Measurements from ENCODE around the gene CYP4A11. TPM values are rescaled to one million over a fixed set of nuclear protein-coding genes. Genes with fewer than 3 reads are reported as not detected.
"Not testable (repeated sequence)": the region's sequence is repeated elsewhere in the genome, so short reads cannot be mapped to it uniquely, and the experiment has no call there.

CYP4A11 gene
- total and polyA plus RNA-seq, 2 donors (not counting 3 experiments of a cell fraction or from before 2014, with no cell fraction given), result not detected

GRCh38 chr1:46969014-46969619 is 27.8 kb upstream of the CYP4A11 start:
- FAIRE-seq, result no peak
- no peaks in the 10 kb centered on the region for H3K4me1 ChIP-seq (ENCODE audit: control insufficient read depth, extremely low read depth, insufficient read depth, low read length)
- H3K27ac ChIP-seq (ENCODE audit: insufficient read depth, low read depth, low read length), result no peak overlapping the region

GRCh38 chr1:46962272-46962671 is 21.0 kb upstream of the CYP4A11 start:
- H4K20me1 ChIP-seq (replicated peaks; ENCODE audit: control insufficient read depth, extremely low read depth, insufficient read depth, low read length); H3K9me3 ChIP-seq (replicated peaks; ENCODE audit: control insufficient read depth, insufficient read depth, low read length); BruUV-seq (replicated peaks); H3K36me3 ChIP-seq (ENCODE audit: control insufficient read depth in 2 of 2, extremely low read depth in 1 of 2, insufficient read depth in 2 of 2, low read length in 2 of 2); H3K79me2 ChIP-seq (ENCODE audit: control insufficient read depth, insufficient read depth, low read length); POLR2A ChIA-PET; H3K27ac ChIP-seq (ENCODE audit: insufficient read depth, low read depth, low read length); H3K9me1 ChIP-seq (replicated peaks; ENCODE audit: control insufficient read depth, extremely low read depth, insufficient read depth, low read length); DNase-seq (ENCODE audit: low read depth, low spot score); H3K4me2 ChIP-seq (ENCODE audit: insufficient read depth, low read length); H2AFZ ChIP-seq (ENCODE audit: low read depth, low read length); H3K27me3 ChIP-seq (ENCODE audit: control insufficient read depth in 2 of 2, insufficient read depth in 2 of 2, low read length in 2 of 2); FAIRE-seq; intact Hi-C loops (cut with micrococcal nuclease); dilution Hi-C loops (cut with MboI; ENCODE audit: extremely low pct_ligation_motif_present, low sequenced_read_pairs); H3K4me3 ChIP-seq (replicated peaks in 1 of 3; ENCODE audit: insufficient read depth in 1 of 3, low read depth in 1 of 3, low read length in 3 of 3); H3K9ac ChIP-seq (replicated peaks; ENCODE audit: extremely low read depth, insufficient read depth, low read length); CTCF ChIA-PET; H3K4me1 ChIP-seq (ENCODE audit: control insufficient read depth, extremely low read depth, insufficient read depth, low read length): not testable (repeated sequence)

More at GRCh38 chr1:46969014-46969619, 27.8 kb upstream of the CYP4A11 start:
- H4K20me1 ChIP-seq (replicated peaks; ENCODE audit: control insufficient read depth, extremely low read depth, insufficient read depth, low read length), result no peaks in the 10 kb centered on the region
- dilution Hi-C loops (cut with MboI; ENCODE audit: extremely low pct_ligation_motif_present, low sequenced_read_pairs), result no loop called here
- ChIA-PET POLR2A (no interaction called here), CTCF (no interaction called here)
- no peaks in the 10 kb centered on the region for H3K9me3 ChIP-seq (replicated peaks; ENCODE audit: control insufficient read depth, insufficient read depth, low read length)
- intact Hi-C loops (cut with micrococcal nuclease), result no loop called here
- no peak overlapping the region for H2AFZ ChIP-seq (ENCODE audit: low read depth, low read length)
- H3K79me2 ChIP-seq (ENCODE audit: control insufficient read depth, insufficient read depth, low read length), result no peaks in the 10 kb centered on the region
- BruUV-seq (replicated peaks), result no TSS peak
- no peaks in the 10 kb centered on the region for H3K9me1 ChIP-seq (replicated peaks; ENCODE audit: control insufficient read depth, extremely low read depth, insufficient read depth, low read length)
- no peak for TF ChIP-seq JUN (IDR thresholded peaks at IDR 0.05; ENCODE audit: borderline replicate concordance, insufficient read depth, insufficient read length, low read depth)
- no peak for TF ChIP-seq POLR2A (IDR thresholded peaks at IDR 0.05; ENCODE audit: low read depth, low read length)
- TF ChIP-seq FOS (IDR thresholded peaks at IDR 0.05; ENCODE audit: borderline replicate concordance, insufficient read depth, low read length), result no peak
- TF ChIP-seq MAX (IDR thresholded peaks at IDR 0.05; ENCODE audit: insufficient read depth, insufficient read length), result no peak
- TF ChIP-seq CTCF (IDR thresholded peaks at IDR 0.05; ENCODE audit: extremely low read depth in 1 of 2, insufficient read depth in 1 of 2, low read depth in 1 of 2, low read length in 2 of 2), result no peak
- TF ChIP-seq GATA2 (IDR thresholded peaks at IDR 0.05; ENCODE audit: insufficient read depth, insufficient read length, low read depth, low read length), result no peak
- TF ChIP-seq EZH2 (IDR thresholded peaks at IDR 0.05; ENCODE audit: borderline replicate concordance, low read depth, low read length, severe bottlenecking), result no peak
- TF ChIP-seq POLR2AphosphoS5 (IDR thresholded peaks at IDR 0.05; ENCODE audit: insufficient read depth, low read depth, low read length), result no peak
- no peak overlapping the region for H3K9ac ChIP-seq (replicated peaks; ENCODE audit: extremely low read depth, insufficient read depth, low read length)
- no peaks in the 10 kb centered on the region for H3K27me3 ChIP-seq (ENCODE audit: control insufficient read depth in 2 of 2, insufficient read depth in 2 of 2, low read length in 2 of 2)
- no peak overlapping the region for H3K4me2 ChIP-seq (ENCODE audit: insufficient read depth, low read length)
- no peaks in the 10 kb centered on the region for H3K36me3 ChIP-seq (ENCODE audit: control insufficient read depth in 2 of 2, extremely low read depth in 1 of 2, insufficient read depth in 2 of 2, low read length in 2 of 2)
- H3K4me3 ChIP-seq (replicated peaks in 1 of 3; ENCODE audit: insufficient read depth in 1 of 3, low read depth in 1 of 3, low read length in 3 of 3), result no peak overlapping the region
- DNase-seq (ENCODE audit: low read depth, low spot score), result no peak

All from endothelial cell of umbilical vein (primary cell).